ENCODE measurements around the gene COL23A1. TPM values are rescaled to one million over a fixed set of nuclear protein-coding genes. Genes with fewer than 3 reads are reported as not detected.

COL23A1 gene
- total and polyA plus RNA-seq, 2 of the 8 experiments (the other 6 are each of a cell fraction or from before 2014, with no cell fraction given) = 3.1 to 4.7 TPM

DNA sequence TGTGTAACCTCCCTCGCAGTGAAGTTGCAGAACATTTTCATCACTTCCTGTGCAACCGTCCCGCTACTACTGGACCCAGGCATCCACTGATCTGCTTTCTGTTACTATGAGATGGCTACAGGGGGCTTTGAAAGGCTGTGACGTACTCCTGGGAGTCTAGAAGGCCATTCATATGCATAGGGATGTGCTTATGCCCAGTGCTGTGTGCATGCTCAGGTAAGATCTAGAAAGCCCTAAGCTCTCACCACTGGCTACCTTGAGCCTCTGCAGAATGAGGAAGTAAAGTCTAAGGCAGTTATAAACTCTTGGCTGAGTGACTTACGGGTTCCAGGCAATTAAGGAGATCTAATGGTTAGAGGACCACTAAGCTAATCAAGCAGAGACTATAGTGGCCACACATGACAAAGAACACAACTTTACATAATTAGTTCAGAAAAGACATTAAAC, 374.1 kb downstream of the COL23A1 start:
- Histone ChIP-seq H3K4me2 (ENCODE audit: insufficient read depth in 1 of 2, low read depth in 2 of 2, low read length in 2 of 2) (no peak overlapping the region), H3K23ac (ENCODE audit: insufficient read length) (no peak overlapping the region), H2BK12ac (ENCODE audit: low read depth, low read length) (no peak overlapping the region), H2BK15ac (ENCODE audit: low read length) (no peak overlapping the region), H3K27me3 (replicated peaks in 1 of 4; ENCODE audit: control insufficient read depth in 3 of 4, extremely low read depth in 1 of 4, insufficient read depth in 3 of 4, low read length in 3 of 4) (no peaks in the 10 kb centered on the region), H3K18ac (ENCODE audit: extremely low read depth, low read length) (no peak overlapping the region), H3K79me1 (ENCODE audit: low read depth, low read length) (0 out of 2 replicates have a peak, but pooled peaks cover 2% of the 10 kb centered on the region), H2BK120ac (replicated peaks; ENCODE audit: low read depth, low read length) (no peak overlapping the region), H3K4me1 (replicated peaks in 1 of 4; ENCODE audit: control insufficient read depth in 3 of 4, insufficient read depth in 4 of 4, low read length in 3 of 4) (peaks cover 0 to 5% (median 1%) of the 10 kb centered on the region in 4 experiments; a peak in 2 of 7 replicates), H2AK5ac (ENCODE audit: low read depth, low read length) (no peak overlapping the region), H3K4ac (replicated peaks; ENCODE audit: insufficient read length, low read depth, low read length) (no peak overlapping the region), H2BK5ac (ENCODE audit: low read depth, low read length) (no peak overlapping the region), H3K9me3 (ENCODE audit: insufficient read depth in 2 of 2, low read depth in 1 of 2, low read length in 1 of 2) (no peaks in the 10 kb centered on the region), H4K5ac (ENCODE audit: insufficient read length, low read depth, low read length) (no peak overlapping the region), H3K23me2 (ENCODE audit: low read depth, low read length) (no peaks in the 10 kb centered on the region), H3K9ac (replicated peaks in 1 of 4; ENCODE audit: extremely low read depth in 1 of 4, low read depth in 3 of 4, low read length in 3 of 4) (no peak overlapping the region; a peak in 1 of 7 replicates), H3K36me3 (ENCODE audit: control insufficient read depth in 2 of 4, insufficient read depth in 4 of 4, low read length in 3 of 4) (peaks cover 10 to 75% (median 31%) of the 10 kb centered on the region in 4 experiments), H2AFZ (ENCODE audit: low read length) (no peak overlapping the region), H3K14ac (ENCODE audit: insufficient read length) (no peak overlapping the region), H2BK20ac (ENCODE audit: low read length) (no peak overlapping the region), H3K27ac (ENCODE audit: low read depth, low read length) (no peak overlapping the region), H4K91ac (replicated peaks; ENCODE audit: insufficient read length, low read length) (no peak overlapping the region), H4K8ac (ENCODE audit: extremely low read depth, insufficient read depth, low read length) (no peak overlapping the region), H3K79me2 (ENCODE audit: control insufficient read depth in 1 of 2, insufficient read depth in 2 of 2, low read length in 2 of 2) (no peaks in the 10 kb centered on the region), H3K4me3 (ENCODE audit: extremely low read depth in 1 of 4, insufficient read depth in 2 of 4, low read depth in 3 of 4, low read length in 4 of 4) (no peak overlapping the region), H4K20me1 (replicated peaks in 1 of 2; ENCODE audit: control insufficient read depth in 1 of 2, insufficient read depth in 2 of 2, low read length in 2 of 2) (peaks cover 16 to 24% of the 10 kb centered on the region in 2 experiments), H3K56ac (replicated peaks; ENCODE audit: insufficient read length, low read depth, low read length) (no peak overlapping the region)
- 87% methylated on average over 5 of the region's 5 CpGs; no CpG with 5 or more reads in 1 of the 2 experiments for WGBS, 2 experiments (ENCODE audit: extremely low coverage in 1 of 2, insufficient coverage in 1 of 2, insufficient read length in 1 of 2, insufficient replicate concordance in 2 of 2, low coverage in 1 of 2, low lambda C conversion rate in 2 of 2, missing lambda C conversion rate in 1 of 2)
- POLR2A ChIA-PET (ENCODE audit: partially characterized antibody) = interaction anchor here (0.8 to 31.3 kb wide), 8 partner anchors 9 to 85 kb away, joined by 3 to 985 read pairs (median 30); partner anchors contain the start of genes GMCL2, HNRNPAB, PHYKPL and RMND5B
- CTCF ChIA-PET (ENCODE audit: partially characterized antibody) = interaction anchor here (0.7 to 2.2 kb wide), 3 partner anchors 10 to 96 kb away, joined by 3 to 6 read pairs (median 3); no protein-coding TSS in a partner anchor
- TF ChIP-seq, protein P1, sequence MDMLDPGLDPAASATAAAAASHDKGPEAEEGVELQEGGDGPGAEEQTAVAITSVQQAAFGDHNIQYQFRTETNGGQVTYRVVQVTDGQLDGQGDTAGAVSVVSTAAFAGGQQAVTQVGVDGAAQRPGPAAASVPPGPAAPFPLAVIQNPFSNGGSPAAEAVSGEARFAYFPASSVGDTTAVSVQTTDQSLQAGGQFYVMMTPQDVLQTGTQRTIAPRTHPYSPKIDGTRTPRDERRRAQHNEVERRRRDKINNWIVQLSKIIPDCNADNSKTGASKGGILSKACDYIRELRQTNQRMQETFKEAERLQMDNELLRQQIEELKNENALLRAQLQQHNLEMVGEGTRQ (IDR thresholded peaks at IDR 0.05; ENCODE audit: low read length) = no peak
- TF ChIP-seq RNF2 (IDR thresholded peaks at IDR 0.05; ENCODE audit: borderline replicate concordance, low read depth, low read length, missing control alignments, poor library complexity, severe bottlenecking) = no peak
- no peak for TF ChIP-seq HDAC2 (IDR thresholded peaks at IDR 0.05; ENCODE audit: borderline replicate concordance in 1 of 2, low read depth in 2 of 2, low read length in 2 of 2)
- TF ChIP-seq, protein P2, sequence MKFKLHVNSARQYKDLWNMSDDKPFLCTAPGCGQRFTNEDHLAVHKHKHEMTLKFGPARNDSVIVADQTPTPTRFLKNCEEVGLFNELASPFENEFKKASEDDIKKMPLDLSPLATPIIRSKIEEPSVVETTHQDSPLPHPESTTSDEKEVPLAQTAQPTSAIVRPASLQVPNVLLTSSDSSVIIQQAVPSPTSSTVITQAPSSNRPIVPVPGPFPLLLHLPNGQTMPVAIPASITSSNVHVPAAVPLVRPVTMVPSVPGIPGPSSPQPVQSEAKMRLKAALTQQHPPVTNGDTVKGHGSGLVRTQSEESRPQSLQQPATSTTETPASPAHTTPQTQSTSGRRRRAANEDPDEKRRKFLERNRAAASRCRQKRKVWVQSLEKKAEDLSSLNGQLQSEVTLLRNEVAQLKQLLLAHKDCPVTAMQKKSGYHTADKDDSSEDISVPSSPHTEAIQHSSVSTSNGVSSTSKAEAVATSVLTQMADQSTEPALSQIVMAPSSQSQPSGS (IDR thresholded peaks at IDR 0.05; ENCODE audit: low read length) = no peak
- no peak for TF ChIP-seq KDM5A (IDR thresholded peaks at IDR 0.05; ENCODE audit: low read length)
- no peak for TF ChIP-seq ZNF274 (IDR thresholded peaks at IDR 0.05; ENCODE audit: borderline replicate concordance, extremely low read depth, low read length)
- TF ChIP-seq TBP (IDR thresholded peaks at IDR 0.05; ENCODE audit: low read depth, low read length) = no peak
- no peak for FAIRE-seq
- no peak for DNase-seq (ENCODE audit: low read depth in 1 of 2, low spot score in 2 of 2)

Data from H1 (cell line).